GM18508 (cell line): ENCODE data around the gene SRP14.
"Not testable (repeated sequence)": the region's sequence is repeated elsewhere in the genome, so short reads cannot be mapped to it uniquely, and the experiment has no call there.

Experiments used
- ATAC-seq: cut with Tn5 transposase; IDR thresholded peaks from one replicate; pipeline ENCODE4 v1.9.1; 2021; ENCODE audit warnings: moderate number of reproducible peaks; ENCODE audit not compliant: insufficient read depth, unreplicated experiment

Gene SRP14, protein sequence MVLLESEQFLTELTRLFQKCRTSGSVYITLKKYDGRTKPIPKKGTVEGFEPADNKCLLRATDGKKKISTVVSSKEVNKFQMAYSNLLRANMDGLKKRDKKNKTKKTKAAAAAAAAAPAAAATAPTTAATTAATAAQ

DNA sequence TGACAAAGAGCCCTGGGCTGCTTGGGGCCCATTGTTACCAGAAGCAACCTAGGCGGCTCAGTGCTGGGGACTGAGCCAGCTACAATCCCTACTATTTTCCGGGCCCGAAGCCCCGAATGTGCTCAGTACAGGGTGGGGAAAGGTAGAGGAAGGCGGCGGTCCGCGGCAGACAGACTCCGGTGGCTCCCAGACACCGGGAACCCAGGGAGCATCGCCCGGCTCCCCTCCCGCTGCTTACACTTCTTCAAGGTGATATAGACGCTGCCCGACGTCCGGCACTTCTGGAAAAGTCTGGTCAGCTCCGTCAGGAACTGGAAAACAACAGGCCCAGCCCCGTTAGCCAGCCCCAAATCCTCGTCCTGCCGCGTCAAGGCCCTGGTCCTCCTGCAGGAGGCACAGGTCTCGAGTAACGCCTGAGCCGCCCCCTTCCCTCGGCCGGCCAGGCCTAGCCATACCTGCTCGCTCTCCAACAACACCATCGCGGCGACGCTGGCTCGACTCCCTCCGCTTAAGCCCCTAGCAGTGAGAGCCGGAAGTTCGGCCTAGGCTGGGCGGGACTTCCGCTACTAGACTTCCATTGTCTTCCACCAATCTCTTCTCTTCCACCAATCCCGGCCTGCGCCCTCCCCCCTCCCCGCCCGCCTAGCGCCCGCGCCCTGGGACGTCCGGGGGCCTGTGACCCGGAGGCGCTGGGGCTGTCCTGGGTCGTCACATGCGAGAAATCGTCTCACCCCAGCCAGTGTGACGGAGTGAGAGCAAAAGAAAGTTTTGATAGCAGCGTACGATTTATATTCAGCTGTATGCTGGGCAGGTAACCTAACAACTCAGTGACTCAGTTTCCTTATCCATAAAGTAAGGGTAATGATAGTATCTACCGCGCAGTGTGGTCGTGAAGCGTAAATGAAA lies at the start of gene SRP14:
TSS of gene SRP14 (minus strand) at position 544 of the 906 bp plus-strand sequence. CDS start at position 479, 65 bp downstream.
- peak; percentile 83 for ATAC-seq

- no peak for ATAC-seq
Observed at GRCh38 chr15:40087991-40088928, 49.3 kb upstream of the SRP14 start.

DNA sequence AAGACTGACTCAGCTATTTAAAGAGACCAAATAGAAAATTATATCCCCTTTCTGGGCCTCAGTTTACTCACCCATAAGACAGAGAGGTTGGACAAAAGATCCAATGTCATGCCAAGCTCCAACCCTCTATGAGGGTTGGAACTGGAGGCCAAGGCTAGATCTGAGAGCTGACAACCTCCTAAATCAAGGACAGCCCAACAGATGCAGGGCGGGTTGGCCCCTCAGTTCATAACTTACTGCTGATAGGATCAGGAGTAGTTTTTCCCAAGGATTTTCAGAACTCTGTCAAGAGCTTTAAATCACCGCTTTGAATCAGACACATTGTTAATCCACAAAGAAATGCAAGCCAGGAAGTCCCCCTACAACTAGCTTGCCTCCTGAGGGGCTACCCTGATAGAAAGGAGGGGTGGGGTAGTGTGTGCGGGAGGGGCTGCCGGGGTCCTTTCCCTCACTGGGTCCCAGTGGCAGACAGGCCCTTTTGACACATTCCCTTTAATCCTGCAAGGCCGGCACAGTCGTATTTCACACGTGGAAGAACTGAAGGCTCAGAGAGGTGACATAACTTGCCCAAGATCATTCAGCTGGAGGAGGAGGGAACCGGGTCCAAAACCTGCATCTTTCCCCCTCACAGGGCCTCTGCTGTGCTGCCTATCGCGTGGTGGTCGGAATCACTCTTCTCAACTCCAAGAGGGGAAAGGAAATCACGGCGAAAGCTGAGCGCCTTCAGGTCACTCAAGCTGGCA lies 48.3 kb upstream of the SRP14 start:
- ATAC-seq, result no peak

DNA sequence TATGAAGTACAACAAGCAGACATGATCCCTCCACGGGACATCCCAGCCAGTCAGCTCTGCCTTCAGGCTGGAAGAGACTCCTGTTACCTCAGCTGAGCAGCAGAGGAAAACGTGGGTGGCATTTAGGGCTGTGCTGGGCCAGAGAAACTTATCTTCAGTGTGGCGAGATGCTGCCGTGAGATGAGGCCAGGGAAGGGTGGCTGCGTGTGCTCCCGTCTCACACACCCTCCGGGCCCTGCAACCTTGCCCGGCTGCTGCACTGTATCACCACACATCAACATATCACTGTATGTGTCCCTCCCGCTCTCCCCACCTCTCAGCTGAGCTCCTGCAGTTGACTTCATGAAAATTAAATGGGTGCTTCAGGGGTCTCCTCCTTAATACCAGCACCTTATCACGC lies 46.3 kb upstream of the SRP14 start:
- ATAC-seq, result no peak

DNA sequence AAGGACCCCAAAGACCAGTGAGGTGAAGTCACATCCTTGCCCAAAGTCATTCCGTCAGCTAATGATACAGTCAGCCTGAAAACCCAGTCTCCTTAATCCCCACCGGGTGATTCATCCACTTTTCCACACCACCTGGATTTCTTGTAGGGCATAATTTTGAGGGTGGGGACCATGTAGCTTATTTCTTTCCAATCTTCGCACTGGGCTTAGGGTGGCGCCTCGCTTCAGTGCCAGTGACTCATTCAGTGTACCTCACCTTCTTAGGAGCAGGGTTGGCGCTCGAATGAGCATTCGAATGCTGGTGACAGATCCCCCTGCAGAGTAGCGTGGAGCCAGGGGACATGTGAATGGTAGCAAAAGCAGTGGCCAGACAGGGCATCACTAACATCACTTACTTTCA lies 45.7 kb upstream of the SRP14 start:
- no peak for ATAC-seq

DNA sequence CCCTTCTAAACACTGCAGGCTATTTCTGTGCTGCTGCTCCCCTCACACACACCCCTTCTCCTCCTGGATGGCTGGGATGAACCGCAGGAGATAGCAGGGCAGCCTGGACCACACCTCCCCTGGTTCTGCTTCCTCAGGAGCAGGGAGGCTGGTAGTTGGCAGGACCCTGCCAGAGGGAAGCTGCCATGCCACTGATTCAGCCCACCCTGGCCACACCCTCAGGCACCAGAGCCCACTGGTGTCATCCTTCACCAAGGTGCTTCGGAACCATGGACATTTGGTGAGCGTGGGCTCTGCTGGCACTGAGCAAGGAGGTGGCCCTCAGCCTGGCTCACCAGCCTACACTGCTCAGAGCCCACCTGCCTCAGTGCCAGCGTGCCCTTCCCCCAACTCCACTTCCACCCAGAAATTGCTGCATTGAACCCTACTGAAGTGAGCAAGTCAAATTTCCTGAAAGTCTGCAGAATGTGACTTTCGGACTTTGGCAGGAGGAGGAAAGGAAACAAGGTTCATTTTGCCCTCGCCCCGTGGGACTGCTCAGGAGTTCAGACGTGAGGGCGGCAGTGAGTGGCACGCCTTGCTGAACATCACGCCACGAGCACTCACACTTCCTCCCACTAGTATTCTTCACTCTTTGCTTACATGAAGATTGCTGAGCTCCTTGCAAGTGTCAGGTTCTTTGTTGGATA lies 43.4 kb upstream of the SRP14 start:
- no peak for ATAC-seq

DNA sequence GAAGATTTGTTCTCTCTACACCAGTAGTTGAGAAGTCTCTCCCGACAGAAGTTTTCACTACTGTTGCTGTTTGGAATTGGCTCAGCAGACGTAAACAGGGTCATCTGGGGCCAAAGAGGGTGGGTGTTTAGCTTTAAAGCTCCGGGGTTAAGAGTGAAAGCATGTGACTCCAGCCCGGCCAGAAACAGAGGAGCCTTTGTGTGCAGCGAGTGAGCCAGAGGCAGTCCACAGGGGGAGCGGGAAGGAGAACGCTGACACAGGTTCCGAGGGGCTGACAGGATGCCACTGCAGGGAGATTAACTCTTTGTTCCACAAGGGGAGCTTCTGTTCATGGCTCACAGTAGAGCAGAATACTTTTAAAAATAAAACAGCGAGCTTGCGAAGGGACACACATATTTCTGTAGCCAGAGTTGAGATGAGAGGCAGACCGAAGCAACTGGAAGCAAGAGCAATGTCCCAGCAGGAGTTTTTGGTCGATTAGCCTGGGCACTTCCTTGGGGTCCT lies 42.8 kb upstream of the SRP14 start:
- ATAC-seq, result no peak

GRCh38 chr15:40080847-40081246 lies 41.9 kb upstream of the SRP14 start:
- no peak for ATAC-seq

- ATAC-seq, result no peak
Observed at GRCh38 chr15:40080104-40080503, 41.1 kb upstream of the SRP14 start.

- no peak for ATAC-seq
Observed at GRCh38 chr15:40079456-40079855, 40.5 kb upstream of the SRP14 start.

DNA sequence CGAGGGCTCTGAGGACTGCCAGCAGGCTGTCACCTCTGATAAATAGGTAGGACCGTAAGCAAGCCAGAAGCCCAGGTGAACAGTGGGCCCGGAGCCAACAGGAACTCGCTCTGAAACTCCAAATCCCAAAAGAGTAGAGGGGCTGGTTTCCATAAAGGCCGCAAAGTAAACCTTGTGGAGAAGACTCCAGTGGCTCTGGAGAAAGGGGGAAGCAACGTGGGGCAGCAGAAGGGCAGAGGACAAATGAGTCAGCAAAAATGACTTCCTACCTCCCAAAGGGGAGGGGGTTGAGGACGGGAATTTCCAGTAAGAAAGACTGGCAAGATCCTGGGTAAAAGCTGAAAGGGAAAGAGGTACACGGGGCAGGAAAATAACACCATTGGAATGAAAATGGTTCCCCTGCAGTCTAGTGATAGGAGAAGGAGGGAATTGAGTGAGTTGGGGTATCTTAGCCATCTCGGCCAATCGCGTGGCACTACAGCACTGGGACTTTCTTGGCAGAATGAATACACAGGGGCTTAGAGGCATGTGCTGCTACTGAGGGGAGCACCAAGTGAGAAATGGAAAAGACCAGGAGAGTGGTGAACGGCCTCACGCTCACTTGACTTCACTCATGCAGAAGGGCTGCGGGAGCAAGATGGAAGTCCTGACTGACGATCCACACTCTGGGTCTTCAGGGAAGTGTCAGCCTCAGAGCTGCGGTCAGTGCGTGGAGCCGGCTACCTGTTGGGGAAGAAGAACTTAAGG lies 36.5 kb upstream of the SRP14 start:
- no peak for ATAC-seq

DNA sequence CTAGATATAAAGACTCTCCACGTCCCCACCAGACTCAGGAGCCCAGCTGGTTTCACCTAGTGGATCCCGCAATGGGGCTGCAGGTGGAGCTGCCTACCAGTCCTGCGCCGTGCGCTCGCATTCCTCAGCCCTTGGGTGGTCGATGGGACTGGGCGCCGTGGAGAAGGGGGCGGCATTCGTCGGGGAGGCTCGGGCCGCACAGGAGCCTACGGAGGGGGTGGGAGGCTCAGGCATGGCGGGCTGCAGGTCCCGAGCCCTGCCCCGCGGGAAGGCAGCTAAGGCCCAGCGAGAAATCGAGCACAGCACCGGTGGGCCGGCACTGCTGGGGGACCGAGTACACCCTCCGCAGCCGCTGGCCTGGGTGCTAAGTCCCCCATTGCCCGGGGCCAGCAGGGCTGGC lies 35.7 kb upstream of the SRP14 start:
- ATAC-seq, result not testable (repeated sequence)

GRCh38 chr15:40073716-40074490 lies 34.9 kb upstream of the SRP14 start:
- not testable (repeated sequence) for ATAC-seq

DNA sequence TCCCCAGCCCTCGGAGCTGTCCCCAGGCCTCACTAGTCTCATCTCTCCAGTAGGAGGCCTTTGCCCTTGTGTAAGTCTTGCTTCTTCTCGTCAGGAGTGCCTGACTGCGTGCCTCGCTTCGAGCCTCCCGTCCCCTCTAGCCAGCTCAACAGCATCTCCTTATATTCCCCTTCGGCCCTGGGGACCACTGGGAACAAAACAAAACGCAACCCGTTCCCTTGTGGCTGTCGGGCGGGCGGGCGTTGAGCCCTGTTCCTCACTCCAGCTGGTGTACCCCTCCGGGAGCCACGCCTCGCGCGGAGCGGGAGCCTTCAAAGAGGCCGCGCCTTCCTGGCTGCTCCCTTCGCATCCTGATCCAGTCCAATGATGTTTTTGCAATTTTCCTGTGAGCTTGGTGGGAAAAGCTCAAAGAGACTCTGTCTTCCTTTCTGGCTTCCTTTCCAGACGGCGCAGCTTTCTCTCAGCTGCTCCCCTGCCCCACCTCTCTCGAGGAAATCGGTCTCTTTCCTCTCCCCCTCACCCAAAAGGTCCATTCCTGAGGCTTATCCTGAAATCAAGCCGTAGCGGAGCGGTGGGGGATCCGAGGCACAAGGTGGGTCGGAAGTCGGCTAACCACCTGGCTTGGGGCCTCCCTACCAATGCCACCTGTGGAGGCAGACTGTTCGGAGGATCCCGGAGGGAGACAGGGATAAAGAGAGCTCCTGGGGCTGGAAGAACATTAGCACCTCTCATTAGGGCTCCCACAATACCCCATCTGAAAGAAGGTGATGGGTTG lies 33.4 kb upstream of the SRP14 start:
- ATAC-seq, result no peak

GRCh38 chr15:40070608-40071218 lies 31.7 kb upstream of the SRP14 start:
- ATAC-seq, result no peak

GRCh38 chr15:40070166-40070557 lies 31.2 kb upstream of the SRP14 start:
- ATAC-seq, result no peak
